Measurements from ENCODE around the gene FOXN1. TPM values are rescaled to one million over a fixed set of nuclear protein-coding genes. Genes with fewer than 3 reads are reported as not detected.

FOXN1 gene
- polyA plus RNA-seq, 2 of the 4 experiments (the other 2 are of a cell fraction) = not detected

- WGBS (ENCODE audit: missing lambda C conversion rate) = 92% methylated on average over 3 of the region's 3 CpGs
- FAIRE-seq (no peak), DNase-seq (ENCODE audit: low read depth in 1 of 2, low spot score in 1 of 2) (no peak), ATAC-seq (no peak)
- H3K4me2 ChIP-seq = no peak overlapping the region
- H3K9me3 ChIP-seq = no peaks in the 10 kb centered on the region
- CTCF ChIA-PET = interaction anchor here (1.0 to 12.8 kb wide), 8 partner anchors 7 to 156 kb away, joined by 3 to 188 read pairs (median 8); partner anchors contain the start of gene PIGS
- no peak overlapping the region for H3K4me3 ChIP-seq
- peaks cover 11% of the 10 kb centered on the region for H3K4me1 ChIP-seq
- POLR2A ChIA-PET = no interaction called here
- H3K27ac ChIP-seq = no peak overlapping the region
- TF ChIP-seq, protein P1, sequence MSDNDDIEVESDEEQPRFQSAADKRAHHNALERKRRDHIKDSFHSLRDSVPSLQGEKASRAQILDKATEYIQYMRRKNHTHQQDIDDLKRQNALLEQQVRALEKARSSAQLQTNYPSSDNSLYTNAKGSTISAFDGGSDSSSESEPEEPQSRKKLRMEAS (IDR thresholded peaks at IDR 0.05) = no peak
- TF ChIP-seq KDM1A (IDR thresholded peaks at IDR 0.05; ENCODE audit: low read depth) (no peak), MAFK (IDR thresholded peaks at IDR 0.05; ENCODE audit: partially characterized antibody) (no peak)
Observed at GRCh38 chr17:28555022-28555421, 48.9 kb downstream of the FOXN1 start.

GRCh38 chr17:28563475-28563874 is 57.3 kb downstream of the FOXN1 start:
- ATAC-seq = peak; percentile 68 to 89; a peak in 4 of 6 replicates
- POLR2A ChIA-PET = no interaction called here
- peak in 1 of 2 experiments; percentile 60 for DNase-seq (ENCODE audit: low read depth in 1 of 2, low spot score in 1 of 2)
- Histone ChIP-seq H3K4me2 (peak overlapping the region; percentile 17; the same call in 1 of the 3 replicates), H3K4me3 (no peak overlapping the region), H3K27ac (0 out of 6 replicates have a peak overlapping the region, but pooled peaks of 1 of the 2 experiments have one; percentile 45), H3K4me1 (peaks cover 7% of the 10 kb centered on the region), H3K9me3 (no peaks in the 10 kb centered on the region)
- no peak for TF ChIP-seq ELK1 (IDR thresholded peaks at IDR 0.05; ENCODE audit: low read depth, low read length)
- TF ChIP-seq EP300 (IDR thresholded peaks at IDR 0.05) = no peak
- TF ChIP-seq NFE2L2 (conservative IDR thresholded peaks at IDR 0.05; ENCODE audit: low read length) = no peak
- no peak for TF ChIP-seq NPAS2 (CRISPR knock-in tag; IDR thresholded peaks at IDR 0.05; ENCODE audit: borderline replicate concordance)
- no peak for TF ChIP-seq SMC3 (IDR thresholded peaks at IDR 0.05)
- TF ChIP-seq HOXB13 (CRISPR knock-in tag; IDR thresholded peaks at IDR 0.05; ENCODE audit: low read depth) = no peak
- TF ChIP-seq HMGXB4 (CRISPR knock-in tag; IDR thresholded peaks at IDR 0.05; ENCODE audit: borderline replicate concordance) = no peak
- TF ChIP-seq ESRRA (IDR thresholded peaks at IDR 0.05; ENCODE audit: borderline replicate concordance, low read length) = no peak
- no peak for TF ChIP-seq EHMT2 (IDR thresholded peaks at IDR 0.05; ENCODE audit: low read depth)
- TF ChIP-seq JUNB (IDR thresholded peaks at IDR 0.05) = no peak
- TF ChIP-seq RCOR1 (IDR thresholded peaks at IDR 0.05; ENCODE audit: low read depth, low read length) = no peak
- TF ChIP-seq, protein P2, sequence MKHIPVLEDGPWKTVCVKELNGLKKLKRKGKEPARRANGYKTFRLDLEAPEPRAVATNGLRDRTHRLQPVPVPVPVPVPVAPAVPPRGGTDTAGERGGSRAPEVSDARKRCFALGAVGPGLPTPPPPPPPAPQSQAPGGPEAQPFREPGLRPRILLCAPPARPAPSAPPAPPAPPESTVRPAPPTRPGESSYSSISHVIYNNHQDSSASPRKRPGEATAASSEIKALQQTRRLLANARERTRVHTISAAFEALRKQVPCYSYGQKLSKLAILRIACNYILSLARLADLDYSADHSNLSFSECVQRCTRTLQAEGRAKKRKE (CRISPR knock-in tag; IDR thresholded peaks at IDR 0.05; ENCODE audit: low read depth) = no peak
- TF ChIP-seq FOSL2 (IDR thresholded peaks at IDR 0.05) = no peak
- TF ChIP-seq FOSL2 (CRISPR knock-in tag; IDR thresholded peaks at IDR 0.05) = no peak
- TF ChIP-seq RAD21 (conservative IDR thresholded peaks at IDR 0.05 in 1 of 2, IDR thresholded peaks at IDR 0.05 in 1 of 2) = no peak
- no peak for TF ChIP-seq TP53 (CRISPR knock-in tag; IDR thresholded peaks at IDR 0.05)
- no peak for TF ChIP-seq RARB (CRISPR knock-in tag; IDR thresholded peaks at IDR 0.05)
- TF ChIP-seq, protein P3, sequence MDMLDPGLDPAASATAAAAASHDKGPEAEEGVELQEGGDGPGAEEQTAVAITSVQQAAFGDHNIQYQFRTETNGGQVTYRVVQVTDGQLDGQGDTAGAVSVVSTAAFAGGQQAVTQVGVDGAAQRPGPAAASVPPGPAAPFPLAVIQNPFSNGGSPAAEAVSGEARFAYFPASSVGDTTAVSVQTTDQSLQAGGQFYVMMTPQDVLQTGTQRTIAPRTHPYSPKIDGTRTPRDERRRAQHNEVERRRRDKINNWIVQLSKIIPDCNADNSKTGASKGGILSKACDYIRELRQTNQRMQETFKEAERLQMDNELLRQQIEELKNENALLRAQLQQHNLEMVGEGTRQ (IDR thresholded peaks at IDR 0.05) = no peak
- TF ChIP-seq POLR2AphosphoS2 (conservative IDR thresholded peaks at IDR 0.05; ENCODE audit: low read length) = no peak
- CTCF ChIA-PET = interaction anchor here (0.6 kb wide), 2 partner anchors 116 to 312 kb away, joined by 3 to 4 read pairs; no protein-coding TSS in a partner anchor
- 88% methylated on average over 3 of the region's 3 CpGs for WGBS (ENCODE audit: missing lambda C conversion rate)
- FAIRE-seq = no peak

All from A549 (cell line).